CD14-positive monocyte (primary cell): ENCODE measurements around the gene TSPAN16. TPM values are rescaled to one million over a fixed set of nuclear protein-coding genes. Genes with fewer than 3 reads are reported as not detected.

ENCODE experiments used
- DNase-seq, 3 donors: peaks; one replicate each; pipeline ENCODE4 v3.0.0-alpha.2; 2011 to 2022
- H2AFZ ChIP-seq: 2 replicates; pipeline ENCODE4 v1.6.0; 2012; ENCODE audit warnings: mild to moderate bottlenecking, low read depth, low read length, inconsistent platforms; ENCODE audit not compliant: insufficient read depth, poor library complexity, severe bottlenecking
- H3K27ac ChIP-seq, 2 donors: 1 replicate in 1 of 2; 2 replicates in 1 of 2; pipeline ENCODE4 v1.5.1; 2012 to 2013; ENCODE audit warnings: low read length in 2 of 2, control low read depth in 1 of 2, inconsistent platforms in 1 of 2, low read depth in 1 of 2, mild to moderate bottlenecking in 1 of 2
- H3K27me3 ChIP-seq, 2 donors: one replicate each; pipeline versions ENCODE4 v1.6.0 to v1.6.1; 2011 to 2013; ENCODE audit warnings: low read length in 2 of 2; ENCODE audit not compliant: control insufficient read depth in 2 of 2, insufficient read depth in 2 of 2
- H3K36me3 ChIP-seq, 2 donors: replicated peaks in 1 of 2; 1 replicate in 1 of 2; 2 replicates in 1 of 2; pipeline versions ENCODE4 v1.5.1 to v1.6.1; 2012 to 2013; ENCODE audit warnings: low read length in 2 of 2, control low read depth in 1 of 2, inconsistent platforms in 1 of 2, mild to moderate bottlenecking in 1 of 2; ENCODE audit not compliant: insufficient read depth in 2 of 2, control insufficient read depth in 1 of 2
- H3K4me1 ChIP-seq, 2 donors: 1 replicate in 1 of 2; 2 replicates in 1 of 2; pipeline versions ENCODE4 v1.5.1 to v1.6.1; 2012 to 2013; ENCODE audit warnings: low read length in 2 of 2, control low read depth in 1 of 2, inconsistent platforms in 1 of 2, mild to moderate bottlenecking in 1 of 2, moderate library complexity in 1 of 2; ENCODE audit not compliant: insufficient read depth in 2 of 2, control insufficient read depth in 1 of 2
- H3K4me2 ChIP-seq: replicated peaks from 2 replicates; pipeline ENCODE3; 2012; ENCODE audit warnings: low read length, moderate library complexity, mild to moderate bottlenecking; ENCODE audit not compliant: poor library complexity, severe bottlenecking; ENCODE audit errors: extremely low read depth
- H3K4me3 ChIP-seq, 3 experiments: fragments of 200-600 bp in 1 of 3; sonication (generic) in 1 of 3; replicated peaks in 1 of 3; 1 replicate in 2 of 3; 2 replicates in 1 of 3; pipeline ENCODE4 v1.5.1; 2011 to 2013; ENCODE audit warnings: low read length in 3 of 3, mild to moderate bottlenecking in 3 of 3, control low read depth in 2 of 3, low read depth in 2 of 3, inconsistent platforms in 1 of 3, moderate library complexity in 1 of 3
- H3K79me2 ChIP-seq: 2 replicates; pipeline ENCODE4 v1.6.0; 2012; ENCODE audit warnings: mild to moderate bottlenecking, control low read depth, inconsistent platforms, low read length, moderate library complexity; ENCODE audit not compliant: insufficient read depth
- H3K9ac ChIP-seq: 2 replicates; pipeline ENCODE4 v1.6.0; 2017; ENCODE audit warnings: low read length, mild to moderate bottlenecking; ENCODE audit not compliant: insufficient read depth, poor library complexity, severe bottlenecking
- H3K9me3 ChIP-seq, 2 donors: replicated peaks in 1 of 2; 1 replicate in 1 of 2; 2 replicates in 1 of 2; pipeline versions ENCODE4 v1.5.1 to v1.6.1; 2012 to 2013; ENCODE audit warnings: low read length in 2 of 2, control low read depth in 1 of 2; ENCODE audit not compliant: control insufficient read depth in 1 of 2, insufficient read depth in 1 of 2
- H4K20me1 ChIP-seq: 2 replicates; pipeline ENCODE4 v1.6.0; 2012; ENCODE audit warnings: mild to moderate bottlenecking, low read length, control low read depth, moderate library complexity; ENCODE audit not compliant: insufficient read depth
- H3K27ac Mint-ChIP-seq, 7 donors: one replicate each; pipeline ENCODE4 v1.8.0; 2020; ENCODE audit warnings: mild to moderate bottlenecking in 7 of 7, mixed read lengths in 7 of 7, moderate library complexity in 6 of 7, inconsistent platforms in 2 of 7
- H3K27me3 Mint-ChIP-seq, 3 donors: one replicate each; pipeline ENCODE4 v1.8.0; 2021 to 2022; ENCODE audit warnings: low read depth in 3 of 3, mild to moderate bottlenecking in 3 of 3, mixed read lengths in 3 of 3, moderate library complexity in 3 of 3, inconsistent platforms in 1 of 3
- H3K36me3 Mint-ChIP-seq, 2 donors: one replicate each; pipeline ENCODE4 v1.8.0; 2020; ENCODE audit warnings: mixed read lengths in 2 of 2, inconsistent platforms in 1 of 2, mild to moderate bottlenecking in 1 of 2
- H3K4me1 Mint-ChIP-seq: one replicate; pipeline ENCODE4 v1.8.0; 2020; ENCODE audit warnings: mild to moderate bottlenecking, mixed read lengths
- H3K4me3 Mint-ChIP-seq, 2 donors: one replicate each; pipeline ENCODE4 v1.8.0; 2020; ENCODE audit warnings: mild to moderate bottlenecking in 2 of 2, mixed read lengths in 2 of 2, moderate library complexity in 1 of 2
- H3K9me3 Mint-ChIP-seq, 7 donors: one replicate each; pipeline ENCODE4 v1.8.0; 2020 to 2022; ENCODE audit warnings: mixed read lengths in 7 of 7, mild to moderate bottlenecking in 6 of 7, moderate library complexity in 6 of 7, inconsistent platforms in 2 of 7
- WGBS: methylation state at CpG from one replicate; pipeline ENCODE4 v1.1.5; 2013; ENCODE audit warnings: missing lambda C conversion rate; ENCODE audit not compliant: insufficient coverage; 5-methylcytosine and 5-hydroxymethylcytosine counted together
- intact Hi-C, 2 donors: fragments of 100-400 bp; cut with micrococcal nuclease; formaldehyde crosslinking; loops; one replicate each; pipeline versions ENCODE4 v1.15.0 to v1.15.1; 2023
- polyA plus RNA-seq, 3 donors: library from polyadenylated mRNA; depleted of rRNA in 1 of 3; unstranded in 2 of 3; stranded (reverse) in 1 of 3; fragments of 300-500 nt in 2 of 3; fragments of >200 nt in 1 of 3; fragmentation: Illumina TruSeq in 2 of 3; gene quantifications; 1 replicate in 2 of 3; 2 replicates in 1 of 3; pipeline ENCODE4 v1.2.3, GENCODE V29; 2012 to 2021
- TF ChIP-seq, protein P1 (sequence below): fragments of 200-600 bp; IDR thresholded peaks from one replicate; pipeline ENCODE4 v1.8.0; 2022; ENCODE audit warnings: antibody characterized with exemption, mild to moderate bottlenecking

Gene TSPAN16
- polyA plus RNA-seq, 3 donors: 0.08 to 0.31 TPM; not detected in 1

DNA sequence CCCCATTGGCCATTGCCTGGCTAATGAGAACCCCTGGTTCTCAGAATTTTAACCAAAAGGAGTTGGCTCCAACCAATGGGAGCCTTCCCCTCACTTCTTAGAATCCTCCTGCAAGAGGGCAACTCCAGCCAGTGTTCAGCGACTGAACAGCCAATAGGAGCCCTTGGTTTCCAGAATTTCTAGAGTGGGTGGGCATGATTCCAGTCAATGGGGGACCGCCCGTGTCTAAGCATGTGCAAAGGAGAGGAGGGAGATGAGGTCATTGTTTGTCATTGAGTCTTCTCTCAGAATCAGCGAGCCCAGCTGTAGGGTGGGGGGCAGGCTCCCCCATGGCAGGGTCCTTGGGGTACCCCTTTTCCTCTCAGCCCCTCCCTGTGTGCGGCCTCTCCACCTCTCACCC is 69.0 kb downstream of the TSPAN16 start:
- Mint-ChIP-seq H3K27me3 (no peaks in the 10 kb centered on the region), H3K4me3 (no peak overlapping the region), H3K9me3 (no peaks in the 10 kb centered on the region), H3K4me1 (peaks cover 2% of the 10 kb centered on the region), H3K36me3 (peaks cover 58 to 84% of the 10 kb centered on the region in 2 donors), H3K27ac (peak overlapping the region in 2 of 7 donors; percentile 19 to 74)
- no peak overlapping the region for H3K27ac ChIP-seq
- H3K27me3 ChIP-seq: no peaks in the 10 kb centered on the region
- peaks cover 57 to 68% of the 10 kb centered on the region in 2 donors for H3K36me3 ChIP-seq
- H4K20me1 ChIP-seq: peaks cover 49% of the 10 kb centered on the region
- no peaks in the 10 kb centered on the region for H3K4me1 ChIP-seq
- no peak for DNase-seq
- H3K4me3 ChIP-seq: no peak overlapping the region
- intact Hi-C loops: no loop called here
- no peak overlapping the region for H3K9ac ChIP-seq
- no CpG with 5 or more reads among the region's 5 CpGs for WGBS
- H3K4me2 ChIP-seq: no peak overlapping the region
- H3K79me2 ChIP-seq: no peaks in the 10 kb centered on the region
- H2AFZ ChIP-seq: no peak overlapping the region
- TF ChIP-seq, protein P1, sequence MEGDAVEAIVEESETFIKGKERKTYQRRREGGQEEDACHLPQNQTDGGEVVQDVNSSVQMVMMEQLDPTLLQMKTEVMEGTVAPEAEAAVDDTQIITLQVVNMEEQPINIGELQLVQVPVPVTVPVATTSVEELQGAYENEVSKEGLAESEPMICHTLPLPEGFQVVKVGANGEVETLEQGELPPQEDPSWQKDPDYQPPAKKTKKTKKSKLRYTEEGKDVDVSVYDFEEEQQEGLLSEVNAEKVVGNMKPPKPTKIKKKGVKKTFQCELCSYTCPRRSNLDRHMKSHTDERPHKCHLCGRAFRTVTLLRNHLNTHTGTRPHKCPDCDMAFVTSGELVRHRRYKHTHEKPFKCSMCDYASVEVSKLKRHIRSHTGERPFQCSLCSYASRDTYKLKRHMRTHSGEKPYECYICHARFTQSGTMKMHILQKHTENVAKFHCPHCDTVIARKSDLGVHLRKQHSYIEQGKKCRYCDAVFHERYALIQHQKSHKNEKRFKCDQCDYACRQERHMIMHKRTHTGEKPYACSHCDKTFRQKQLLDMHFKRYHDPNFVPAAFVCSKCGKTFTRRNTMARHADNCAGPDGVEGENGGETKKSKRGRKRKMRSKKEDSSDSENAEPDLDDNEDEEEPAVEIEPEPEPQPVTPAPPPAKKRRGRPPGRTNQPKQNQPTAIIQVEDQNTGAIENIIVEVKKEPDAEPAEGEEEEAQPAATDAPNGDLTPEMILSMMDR: no peak
- H3K9me3 ChIP-seq: no peaks in the 10 kb centered on the region

Other genes starting within 250 kb of the TSPAN16 start
- gene LDLR, start 206.7 kb upstream of the TSPAN16 start, polyA plus RNA-seq: 10 to 100 TPM; 14.3 to 21.2 (median 19.8) TPM
- under 1 TPM in 1 of 3 donors, not detected in 2; 0.27 TPM for gene SPC24, start 140.4 kb upstream of the TSPAN16 start, polyA plus RNA-seq
- gene KANK2, start 98.6 kb upstream of the TSPAN16 start, polyA plus RNA-seq: 1 to 10 TPM in 1 of 3 donors, under 1 TPM in 2; 0.40 to 1.3 (median 0.64) TPM
- gene ANGPTL8, start 56.5 kb upstream of the TSPAN16 start, polyA plus RNA-seq: not detected
- under 1 TPM; 0.03 to 0.93 (median 0.18) TPM for gene DOCK6, start 33.6 kb upstream of the TSPAN16 start, polyA plus RNA-seq
- gene RAB3D, start 43.5 kb downstream of the TSPAN16 start, polyA plus RNA-seq: 10 to 100 TPM; 52.9 to 78.1 (median 60.8) TPM
- gene TMEM205, start 50.1 kb downstream of the TSPAN16 start, polyA plus RNA-seq: 100 to 1,000 TPM; 252 to 335 (median 263) TPM
- 100 to 1,000 TPM in 1 of 3 donors, 10 to 100 TPM in 2; 37.1 to 374 (median 38.3) TPM for gene CCDC159, start 50.4 kb downstream of the TSPAN16 start, polyA plus RNA-seq
- 10 to 100 TPM; 35.0 to 99.4 (median 45.5) TPM for gene PLPPR2, start 59.3 kb downstream of the TSPAN16 start, polyA plus RNA-seq
- 10 to 100 TPM in 1 of 3 donors, 1 to 10 TPM in 2; 5.9 to 11.5 (median 8.7) TPM for gene SWSAP1, start 78.5 kb downstream of the TSPAN16 start, polyA plus RNA-seq
- 10 to 100 TPM in 1 of 3 donors, 1 to 10 TPM in 2; 6.8 to 16.8 (median 8.2) TPM for gene EPOR, start 88.2 kb downstream of the TSPAN16 start, polyA plus RNA-seq
- gene RGL3, start 123.2 kb downstream of the TSPAN16 start, polyA plus RNA-seq: 1 to 10 TPM in 1 of 3 donors, not detected in 2; 1.7 TPM
- gene ODAD3, start 139.0 kb downstream of the TSPAN16 start, polyA plus RNA-seq: under 1 TPM; 0.43 to 0.88 (median 0.61) TPM
- gene PRKCSH, start 139.5 kb downstream of the TSPAN16 start, polyA plus RNA-seq: 100 to 1,000 TPM in 1 of 3 donors, 10 to 100 TPM in 2; 24.9 to 172 (median 28.4) TPM
- not detected for gene ELAVL3, start 184.9 kb downstream of the TSPAN16 start, polyA plus RNA-seq
- gene ZNF653, start 209.7 kb downstream of the TSPAN16 start, polyA plus RNA-seq: 1 to 10 TPM in 2 of 3 donors, under 1 TPM in 1; 0.88 to 8.1 (median 1.2) TPM
- 10 to 100 TPM; 26.4 to 31.6 (median 28.3) TPM for gene ECSIT, start 233.0 kb downstream of the TSPAN16 start, polyA plus RNA-seq
- gene CNN1, start 242.7 kb downstream of the TSPAN16 start, polyA plus RNA-seq: not detected